DOHH2 (cell line): ENCODE measurements around the gene ZNF862.

Experiments
- H3F3A ChIP-seq: fragments of 200-600 bp; sonication (generic), shearing (Covaris generic); 2 replicates; pipeline ENCODE4 v1.6.0; 2016; ENCODE audit warnings: antibody characterized with exemption, mild to moderate bottlenecking; ENCODE audit not compliant: control insufficient read depth, insufficient read depth
- H3K27ac ChIP-seq: fragments of 200-600 bp; sonication (generic); 2 replicates; pipeline ENCODE4 v1.5.1; 2014; ENCODE audit warnings: low read depth, mild to moderate bottlenecking, low read length, moderate library complexity
- H3K27me3 ChIP-seq: fragments of 200-600 bp; sonication (generic); 2 replicates; pipeline ENCODE4 v1.6.1; 2014; ENCODE audit warnings: mild to moderate bottlenecking, low read length, mixed read lengths; ENCODE audit not compliant: control insufficient read depth
- H3K36me3 ChIP-seq: fragments of 200-600 bp; sonication (generic); 2 replicates; pipeline ENCODE4 v1.6.1; 2014; ENCODE audit warnings: mild to moderate bottlenecking, low read length, moderate library complexity, mixed read lengths; ENCODE audit not compliant: control insufficient read depth
- H3K4me1 ChIP-seq: fragments of 200-600 bp; sonication (generic); 2 replicates; pipeline ENCODE4 v1.6.1; 2014; ENCODE audit warnings: mild to moderate bottlenecking, low read length, mixed read lengths; ENCODE audit not compliant: control insufficient read depth
- H3K4me2 ChIP-seq: fragments of 200-600 bp; sonication (generic); 2 replicates; pipeline ENCODE4 v1.6.0; 2014; ENCODE audit warnings: mild to moderate bottlenecking, low read length, moderate library complexity
- H3K4me3 ChIP-seq: fragments of 200-600 bp; sonication (generic); 2 replicates; pipeline ENCODE4 v1.5.1; 2014; ENCODE audit warnings: mild to moderate bottlenecking, low read length, mixed read lengths
- H3K79me2 ChIP-seq: fragments of 200-600 bp; sonication (generic); 2 replicates; pipeline ENCODE4 v1.6.1; 2014; ENCODE audit warnings: mild to moderate bottlenecking, low read length, mixed read lengths; ENCODE audit not compliant: control insufficient read depth
- H3K9me2 ChIP-seq: fragments of 200-600 bp; sonication (generic); replicated peaks from 2 replicates; pipeline ENCODE4 v1.6.1; 2014; ENCODE audit warnings: mild to moderate bottlenecking, low read length, mixed read lengths; ENCODE audit not compliant: control insufficient read depth
- H3K9me3 ChIP-seq: fragments of 200-600 bp; sonication (generic); 2 replicates; pipeline ENCODE4 v1.6.1; 2014; ENCODE audit warnings: antibody characterized with exemption, low read length, mixed read lengths; ENCODE audit not compliant: control insufficient read depth, insufficient read depth
- H4K20me1 ChIP-seq: fragments of 200-600 bp; sonication (generic); 2 replicates; pipeline ENCODE4 v1.6.0; 2014; ENCODE audit warnings: low read depth, mild to moderate bottlenecking, antibody characterized with exemption, low read length, moderate library complexity; ENCODE audit not compliant: control insufficient read depth, insufficient read depth
- CTCF ChIP-seq: fragments of 200-600 bp; sonication (generic); IDR thresholded peaks from one replicate; pipeline ENCODE4 v1.5.1; 2014; ENCODE audit warnings: antibody characterized with exemption, mild to moderate bottlenecking, low read depth, low read length; ENCODE audit not compliant: poor library complexity, severe bottlenecking
- EZH2phosphoT487 ChIP-seq: fragments of 200-600 bp; sonication (generic); IDR thresholded peaks from 2 replicates; pipeline ENCODE4 v1.6.1; 2017; ENCODE audit warnings: borderline replicate concordance, mild to moderate bottlenecking, antibody characterized with exemption, low read length, moderate library complexity, mixed read lengths

The ZNF862 gene

GRCh38 chr7:149833495-149834130, 4.6 kb upstream of the ZNF862 start:
- Histone ChIP-seq H3K79me2 (peaks cover under 1% of the 10 kb centered on the region), H3K27me3 (peaks cover 34% of the 10 kb centered on the region), H3K4me3 (no peak overlapping the region), H3K9me2 (no peaks in the 10 kb centered on the region), H3F3A (no peaks in the 10 kb centered on the region), H3K4me1 (peaks cover 5% of the 10 kb centered on the region), H3K9me3 (no peaks in the 10 kb centered on the region), H4K20me1 (no peaks in the 10 kb centered on the region), H3K27ac (no peak overlapping the region), H3K36me3 (no peaks in the 10 kb centered on the region), H3K4me2 (no peak overlapping the region)
- TF ChIP-seq CTCF, result no peak
- no peak for TF ChIP-seq EZH2phosphoT487

DNA sequence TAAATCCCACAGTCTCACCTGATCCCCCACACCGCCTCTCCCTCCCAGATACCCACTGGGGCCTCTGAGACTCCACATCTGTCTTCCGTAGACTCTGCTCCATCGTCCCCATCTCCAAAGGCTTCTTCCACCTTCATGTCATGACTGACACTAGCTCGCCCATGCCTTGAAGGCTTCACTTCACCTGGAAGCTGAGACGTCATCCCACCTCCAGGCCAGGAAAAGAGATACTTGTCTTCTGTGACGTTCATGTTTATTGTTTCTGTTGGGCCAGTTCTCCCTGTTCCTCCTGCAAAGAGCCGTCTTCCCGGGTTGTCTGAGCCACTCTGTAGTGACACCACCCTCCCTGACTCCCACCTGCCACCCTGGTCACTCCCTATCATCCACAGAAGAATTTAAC, 3.6 kb upstream of the ZNF862 start:
- no peaks in the 10 kb centered on the region for H3K36me3 ChIP-seq
- H3K4me1 ChIP-seq, result peaks cover 13% of the 10 kb centered on the region
- no peak overlapping the region for H3K27ac ChIP-seq
- TF ChIP-seq CTCF (no peak), EZH2phosphoT487 (no peak)
- peaks cover 34% of the 10 kb centered on the region for H3K27me3 ChIP-seq
- no peaks in the 10 kb centered on the region for H4K20me1 ChIP-seq
- H3K79me2 ChIP-seq, result peaks cover 10% of the 10 kb centered on the region
- H3F3A ChIP-seq, result no peaks in the 10 kb centered on the region
- H3K9me2 ChIP-seq, result no peaks in the 10 kb centered on the region
- no peak overlapping the region for H3K4me2 ChIP-seq
- H3K4me3 ChIP-seq, result no peak overlapping the region
- no peaks in the 10 kb centered on the region for H3K9me3 ChIP-seq

GRCh38 chr7:149836434-149836833, 1.7 kb upstream of the ZNF862 start:
- Histone ChIP-seq H3K79me2 (peaks cover 13% of the 10 kb centered on the region), H3K4me2 (no peak overlapping the region), H3K27ac (no peak overlapping the region), H3F3A (no peaks in the 10 kb centered on the region), H3K9me2 (no peaks in the 10 kb centered on the region), H4K20me1 (peaks cover 2% of the 10 kb centered on the region; the same call in 1 of the 2 replicates), H3K36me3 (no peaks in the 10 kb centered on the region), H3K27me3 (peaks cover 29% of the 10 kb centered on the region), H3K9me3 (no peaks in the 10 kb centered on the region), H3K4me1 (peaks cover 16% of the 10 kb centered on the region), H3K4me3 (no peak overlapping the region)
- TF ChIP-seq EZH2phosphoT487 (no peak), CTCF (no peak)
